Measurements from ENCODE around the gene OR2A25. TPM values are rescaled to one million over a fixed set of nuclear protein-coding genes. Genes with fewer than 3 reads are reported as not detected.

Gene OR2A25
- total RNA-seq, 8 experiments from 2014 or later, result 0.62 TPM; not detected in 7

DNA sequence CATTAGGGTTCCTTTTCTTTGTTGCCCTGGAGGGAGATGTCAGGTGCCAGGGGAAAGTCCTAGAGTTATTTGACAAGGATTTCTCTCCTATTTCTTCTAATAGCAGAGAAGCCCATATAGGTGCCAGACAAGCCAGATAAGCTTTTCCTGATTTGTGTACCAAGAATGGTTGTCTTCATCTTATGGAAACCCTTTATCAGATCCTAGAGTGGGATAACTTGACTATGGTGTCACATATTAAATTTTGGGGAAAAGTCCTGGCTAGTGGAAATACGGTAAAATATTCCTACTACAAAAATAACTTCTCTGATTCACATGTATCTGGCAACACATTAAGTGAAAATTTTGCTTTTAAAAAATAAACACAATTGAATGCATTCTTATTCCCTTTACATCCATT lies 17.6 kb downstream of the OR2A25 start:
- 0 to 90% (median 75%) methylated on average over 1 of the region's 1 CpG; no CpG with 5 or more reads in 2 of the 10 experiments for WGBS, 10 experiments
- Histone ChIP-seq H3K27ac (no peak overlapping the region), H3K4me1 (replicated peaks in 1 of 2) (no peaks in the 10 kb centered on the region), H3K4me3 (no peak overlapping the region)
- in situ Hi-C loops (cut with MboI; ENCODE audit: low pct_unique_long_range_greater_than_20kb in 2 of 9, low sequenced_read_pairs in 9 of 9, unreplicated experiment in 9 of 9), result no loop called here
- ATAC-seq (replicated peaks in 6 of 8), result no peak

DNA sequence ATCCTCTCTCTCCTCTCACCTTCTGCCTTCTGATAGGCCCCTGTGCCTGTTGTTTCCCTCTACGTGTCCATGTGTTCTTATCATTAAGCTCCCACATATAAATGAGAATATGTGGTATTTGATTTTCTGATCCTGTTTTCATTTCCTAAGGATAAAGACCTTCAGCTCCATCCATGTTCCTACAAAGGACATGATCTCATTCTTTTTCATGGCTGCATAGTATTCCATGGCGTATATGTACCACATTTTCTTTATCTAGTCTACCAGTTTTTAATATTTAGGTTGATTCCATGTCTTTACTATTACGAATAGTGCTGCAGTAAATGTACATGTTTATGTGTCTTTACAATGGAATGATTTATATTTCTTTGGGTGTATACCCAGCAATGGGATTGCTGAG lies 21.1 kb downstream of the OR2A25 start:
- no peak overlapping the region for H3K4me3 ChIP-seq
- H3K27ac ChIP-seq, result no peak overlapping the region
- in situ Hi-C loops (cut with MboI; ENCODE audit: low pct_unique_long_range_greater_than_20kb in 2 of 9, low sequenced_read_pairs in 9 of 9, unreplicated experiment in 9 of 9), result no loop called here
- H3K4me1 ChIP-seq (replicated peaks in 1 of 2), result no peaks in the 10 kb centered on the region
- WGBS, 10 experiments, result 10 to 83% (median 53%) methylated on average over 1 to 3 of the region's 3 CpGs
- ATAC-seq (replicated peaks in 6 of 8), result no peak

DNA sequence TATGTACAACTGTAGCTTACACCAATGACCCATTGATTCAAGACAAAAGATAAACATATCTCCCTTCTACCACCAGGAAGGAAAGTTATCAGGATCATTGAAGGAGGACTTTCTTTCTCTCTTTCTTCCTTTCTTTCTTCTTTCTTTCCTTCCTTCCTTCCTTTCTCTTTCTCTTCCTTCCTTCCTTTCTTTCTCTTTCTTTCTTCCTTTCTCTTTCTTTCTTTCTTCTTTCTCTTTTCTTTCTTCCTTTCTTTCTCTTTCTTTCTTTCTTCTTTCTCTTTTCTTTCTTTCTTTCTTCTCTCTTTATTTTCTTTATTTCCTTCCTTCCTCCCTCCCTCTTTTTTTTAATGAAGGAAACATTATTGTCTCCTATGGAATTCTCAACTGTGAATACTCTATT lies 29.2 kb downstream of the OR2A25 start:
- Histone ChIP-seq H3K4me1 (replicated peaks in 1 of 2) (no peaks in the 10 kb centered on the region), H3K4me3 (no peak overlapping the region), H3K27ac (no peak overlapping the region)
- ATAC-seq (replicated peaks in 6 of 8), result no peak
- in situ Hi-C loops (cut with MboI; ENCODE audit: low pct_unique_long_range_greater_than_20kb in 2 of 9, low sequenced_read_pairs in 9 of 9, unreplicated experiment in 9 of 9), result no loop called here

DNA sequence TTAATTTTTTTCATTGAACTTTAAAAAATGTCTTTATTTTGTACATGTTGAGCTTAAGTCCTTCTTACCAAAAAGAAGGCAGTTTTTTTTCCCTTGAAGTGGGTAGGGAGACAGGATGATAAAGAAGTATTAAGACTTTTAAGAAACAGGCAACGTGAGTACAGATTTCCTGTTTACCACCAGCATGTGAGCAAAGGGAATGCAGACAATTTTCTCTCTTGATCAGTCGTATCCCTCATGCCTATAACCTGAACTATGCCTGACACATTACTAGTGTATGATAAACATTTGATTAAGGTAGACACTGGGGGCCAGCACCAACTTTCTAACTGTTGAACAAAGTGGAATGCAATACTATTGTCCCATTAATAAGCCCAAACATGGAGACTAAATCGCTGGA lies 31.0 kb downstream of the OR2A25 start:
- WGBS, 10 experiments, result 5 to 95% (median 60%) methylated on average over 1 to 3 of the region's 3 CpGs; no CpG with 5 or more reads in 1 of the 10 experiments
- ATAC-seq (replicated peaks in 6 of 8), result no peak
- Histone ChIP-seq H3K4me3 (no peak overlapping the region), H3K4me1 (replicated peaks in 1 of 2) (no peaks in the 10 kb centered on the region), H3K27ac (no peak overlapping the region)
- in situ Hi-C loops (cut with MboI; ENCODE audit: low pct_unique_long_range_greater_than_20kb in 2 of 9, low sequenced_read_pairs in 9 of 9, unreplicated experiment in 9 of 9), result no loop called here

DNA sequence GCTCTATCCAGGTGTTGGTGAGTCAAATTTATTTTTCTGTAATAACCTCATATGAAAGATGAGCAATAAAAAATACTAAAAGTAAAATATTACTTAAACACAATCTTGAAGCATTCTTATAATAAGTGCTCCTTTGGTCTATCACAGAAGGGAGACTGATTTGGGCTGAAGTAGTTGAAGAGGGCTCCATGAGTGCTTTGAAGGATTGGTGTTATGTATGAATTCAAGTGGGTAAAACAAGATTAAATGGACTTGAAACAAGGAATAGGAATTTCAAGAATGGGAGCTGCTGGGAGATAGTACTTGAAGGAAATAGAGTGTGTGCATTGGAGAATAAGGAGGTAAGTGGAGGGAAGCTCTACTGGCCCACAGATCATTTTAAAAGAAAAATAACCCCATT lies 32.4 kb downstream of the OR2A25 start:
- ATAC-seq (replicated peaks in 6 of 8), result no peak
- Histone ChIP-seq H3K27ac (no peak overlapping the region), H3K4me3 (no peak overlapping the region), H3K4me1 (replicated peaks in 1 of 2) (no peaks in the 10 kb centered on the region)
- in situ Hi-C loops (cut with MboI; ENCODE audit: low pct_unique_long_range_greater_than_20kb in 2 of 9, low sequenced_read_pairs in 9 of 9, unreplicated experiment in 9 of 9), result no loop called here

DNA sequence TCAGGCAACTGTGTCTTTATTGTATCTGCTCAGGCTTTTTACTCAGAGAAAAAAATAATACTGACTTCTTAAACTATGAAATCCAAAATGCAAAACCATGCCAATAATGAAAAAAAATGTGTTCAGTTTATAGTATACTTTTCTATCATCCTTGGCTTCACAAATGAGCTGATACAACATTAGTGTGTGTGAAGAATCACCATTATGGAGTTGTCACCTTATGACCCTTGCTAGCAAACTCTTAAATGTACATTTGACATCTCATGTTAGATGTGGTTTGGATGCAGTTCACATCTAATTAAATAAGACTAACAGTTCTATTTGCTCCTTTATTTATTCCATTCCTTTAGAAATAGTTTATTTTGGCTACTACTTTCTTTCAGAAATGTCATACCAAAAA lies 35.6 kb downstream of the OR2A25 start:
- in situ Hi-C loops (cut with MboI; ENCODE audit: low pct_unique_long_range_greater_than_20kb in 2 of 9, low sequenced_read_pairs in 9 of 9, unreplicated experiment in 9 of 9), result no loop called here
- Histone ChIP-seq H3K27ac (no peak overlapping the region), H3K4me1 (replicated peaks in 1 of 2) (no peaks in the 10 kb centered on the region), H3K4me3 (no peak overlapping the region)
- no peak for ATAC-seq (replicated peaks in 6 of 8)

DNA sequence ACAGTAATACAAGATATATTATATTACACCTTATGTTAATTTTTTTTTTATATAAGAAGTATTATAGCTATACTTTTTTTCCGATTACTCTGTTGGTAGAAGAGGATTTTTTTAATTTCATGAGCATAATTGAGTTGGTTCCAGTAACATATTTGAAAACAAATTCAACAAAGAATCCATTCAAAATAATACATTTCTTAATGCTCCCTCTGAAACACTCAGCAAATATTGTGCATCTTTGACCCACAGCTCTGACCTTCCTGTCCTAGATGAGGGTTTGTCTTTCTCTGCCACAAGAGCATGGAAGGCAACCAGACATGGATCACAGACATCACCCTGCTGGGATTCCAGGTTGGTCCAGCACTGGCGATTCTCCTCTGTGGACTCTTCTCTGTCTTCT lies 39.7 kb downstream of the OR2A25 start, which contains the start of gene OR2A2:
OR2A2 (plus strand) TSS at position 301 of the 400 bp plus-strand sequence; CDS start at position 301, 0 bp downstream.
- no peaks in the 10 kb centered on the region for H3K4me1 ChIP-seq (replicated peaks in 1 of 2)
- no peak within 1 kb of the TSS for H3K4me3 ChIP-seq
- in situ Hi-C loops (cut with MboI; ENCODE audit: low pct_unique_long_range_greater_than_20kb in 2 of 9, low sequenced_read_pairs in 9 of 9, unreplicated experiment in 9 of 9), result no loop called here
- ATAC-seq (replicated peaks in 6 of 8), result no peak
- 0 to 100% (median 83%) methylated on average over 1 to 2 of the region's 2 CpGs; no CpG with 5 or more reads in 2 of the 10 experiments for WGBS, 10 experiments
- H3K27ac ChIP-seq, result no peak within 1 kb of the TSS

DNA sequence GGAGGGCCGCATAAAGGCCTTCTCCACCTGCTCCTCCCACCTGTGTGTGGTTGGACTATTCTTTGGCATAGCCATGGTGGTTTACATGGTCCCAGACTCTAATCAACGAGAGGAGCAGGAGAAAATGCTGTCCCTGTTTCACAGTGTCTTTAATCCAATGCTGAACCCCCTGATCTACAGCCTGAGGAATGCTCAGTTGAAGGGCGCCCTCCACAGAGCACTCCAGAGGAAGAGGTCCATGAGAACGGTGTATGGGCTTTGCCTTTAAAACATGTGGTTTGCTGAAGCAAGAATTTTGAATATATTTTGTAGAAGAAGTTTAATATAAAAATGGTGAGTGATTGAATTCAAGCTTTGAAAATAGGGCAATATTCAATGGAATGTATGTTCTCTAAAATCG lies 40.7 kb downstream of the OR2A25 start:
- H3K27ac ChIP-seq, result no peak overlapping the region
- H3K4me3 ChIP-seq, result no peak overlapping the region
- H3K4me1 ChIP-seq (replicated peaks in 1 of 2), result no peaks in the 10 kb centered on the region
- WGBS, 10 experiments, result 0 to 93% (median 70%) methylated on average over 1 to 5 of the region's 5 CpGs
- in situ Hi-C loops (cut with MboI; ENCODE audit: low pct_unique_long_range_greater_than_20kb in 2 of 9, low sequenced_read_pairs in 9 of 9, unreplicated experiment in 9 of 9), result no loop called here
- ATAC-seq (replicated peaks in 6 of 8), result no peak

DNA sequence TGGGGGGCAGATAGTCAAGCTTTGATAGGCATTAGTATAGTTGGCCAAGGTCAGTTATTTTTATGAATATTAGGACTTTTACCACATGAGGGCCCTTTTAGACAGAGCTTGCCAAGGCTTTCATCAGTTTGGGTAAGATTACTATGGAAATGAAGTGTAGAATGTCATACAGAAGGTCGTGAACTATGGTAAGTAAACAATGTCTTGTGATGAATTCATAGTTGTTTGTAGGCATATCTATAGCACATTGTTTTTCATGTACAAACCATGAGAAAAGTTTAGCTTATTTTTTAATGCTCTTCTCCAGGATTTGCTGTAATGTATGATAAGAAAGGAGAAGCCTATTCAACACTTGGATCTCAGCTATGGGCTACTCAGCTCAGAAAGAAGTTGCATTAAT lies 44.0 kb downstream of the OR2A25 start:
- Histone ChIP-seq H3K27ac (no peak overlapping the region), H3K4me1 (replicated peaks in 1 of 2) (no peaks in the 10 kb centered on the region), H3K4me3 (no peak overlapping the region)
- 0 to 83% (median 40%) methylated on average over 1 of the region's 1 CpG; no CpG with 5 or more reads in 3 of the 10 experiments for WGBS, 10 experiments
- ATAC-seq (replicated peaks in 6 of 8), result no peak
- in situ Hi-C loops (cut with MboI; ENCODE audit: low pct_unique_long_range_greater_than_20kb in 2 of 9, low sequenced_read_pairs in 9 of 9, unreplicated experiment in 9 of 9), result no loop called here

DNA sequence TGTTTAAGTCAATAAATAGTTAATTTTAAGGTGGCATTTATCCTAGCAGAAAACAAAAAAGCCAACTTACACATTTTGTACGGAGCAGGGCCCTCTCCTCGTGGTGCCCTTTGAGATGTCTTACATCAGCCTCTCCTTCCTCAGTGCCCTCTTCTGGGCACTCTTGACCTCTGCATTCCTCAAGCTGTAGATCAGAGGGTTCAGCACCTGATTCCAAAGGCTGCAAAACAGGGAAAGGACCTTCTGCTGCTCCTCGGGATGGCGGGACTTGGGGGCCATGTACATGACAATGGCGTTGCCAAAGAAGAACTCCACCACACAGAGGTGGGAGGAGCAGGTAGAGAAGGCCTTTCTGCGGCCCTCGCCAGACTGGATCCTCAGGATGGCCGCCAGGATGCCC lies 48.7 kb downstream of the OR2A25 start:
- Histone ChIP-seq H3K4me1 (replicated peaks in 1 of 2) (no peaks in the 10 kb centered on the region), H3K4me3 (no peak overlapping the region), H3K27ac (no peak overlapping the region)
- 22 to 83% (median 70%) methylated on average over 1 to 8 of the region's 8 CpGs; no CpG with 5 or more reads in 1 of the 10 experiments for WGBS, 10 experiments
- no peak for ATAC-seq (replicated peaks in 6 of 8)
- in situ Hi-C loops (cut with MboI; ENCODE audit: low pct_unique_long_range_greater_than_20kb in 2 of 9, low sequenced_read_pairs in 9 of 9, unreplicated experiment in 9 of 9), result no loop called here

DNA sequence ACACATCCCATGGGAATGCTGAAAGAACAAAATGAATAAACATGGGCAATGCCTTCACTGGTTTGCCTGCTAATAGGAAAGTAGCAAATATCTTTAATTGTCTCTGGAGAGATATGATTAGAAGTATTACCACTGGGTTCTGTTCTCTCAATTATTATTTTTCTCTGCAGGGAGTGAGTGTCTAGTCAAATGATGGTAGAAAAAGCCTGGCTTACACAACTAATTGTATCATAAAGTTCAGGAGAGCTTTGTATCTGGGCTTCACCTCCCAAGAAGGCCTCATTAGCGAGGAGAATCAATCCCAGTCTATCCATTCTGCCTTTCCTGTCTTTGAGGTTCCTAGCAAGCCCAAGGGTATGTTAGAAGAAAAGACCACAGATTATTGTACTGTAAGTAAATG lies 53.3 kb downstream of the OR2A25 start, which contains the start of gene OR2A14:
OR2A14 (plus strand) TSS at position 301 of the 400 bp plus-strand sequence. CDS start 5,937 bp downstream, outside the sequence.
- in situ Hi-C loops (cut with MboI; ENCODE audit: low pct_unique_long_range_greater_than_20kb in 2 of 9, low sequenced_read_pairs in 9 of 9, unreplicated experiment in 9 of 9), result no loop called here
- 0 to 100% (median 50%) methylated on average over 1 of the region's 1 CpG; no CpG with 5 or more reads in 2 of the 10 experiments for WGBS, 10 experiments
- ATAC-seq (replicated peaks in 6 of 8), result no peak

More for the DNA sequence above, 53.3 kb downstream of the OR2A25 start, which contains the start of gene OR2A14:
- no peaks in the 10 kb centered on the region for H3K4me1 ChIP-seq (replicated peaks in 1 of 2)
- no peak within 1 kb of the TSS for H3K27ac ChIP-seq
- no peak within 1 kb of the TSS for H3K4me3 ChIP-seq

Other genes with a start within 250 kb of the OR2A25 start
- gene TCAF1, start 167.6 kb upstream of the OR2A25 start, total RNA-seq, result 100 to 1,000 TPM in 2 of 8 experiments, 10 to 100 TPM in 6; 18.3 to 123 (median 83.9) TPM
- under 1 TPM in 4 of 8 experiments, not detected in 4; 0.17 to 0.52 (median 0.35) TPM for gene OR2F2, start 134.6 kb upstream of the OR2A25 start, total RNA-seq
- gene OR2F1, start 115.0 kb upstream of the OR2A25 start, total RNA-seq, result under 1 TPM in 5 of 8 experiments, not detected in 3; 0.05 to 0.76 (median 0.22) TPM
- gene OR6B1, start 69.5 kb upstream of the OR2A25 start, total RNA-seq, result under 1 TPM in 5 of 8 experiments, not detected in 3; 0.08 to 0.38 (median 0.10) TPM
- gene OR2A5, start 20.9 kb upstream of the OR2A25 start, total RNA-seq, result under 1 TPM in 5 of 8 experiments, not detected in 3; 0.09 to 0.57 (median 0.14) TPM
- gene OR2A12, start 16.5 kb downstream of the OR2A25 start, total RNA-seq, result under 1 TPM in 3 of 8 experiments, not detected in 5; 0.04 to 0.19 (median 0.09) TPM
- gene OR2A2, start 39.8 kb downstream of the OR2A25 start, total RNA-seq, result not detected
- under 1 TPM in 1 of 8 experiments, not detected in 7; 0.08 TPM for gene OR2A14, start 53.4 kb downstream of the OR2A25 start, total RNA-seq
- gene CTAGE4, start 113.7 kb downstream of the OR2A25 start, total RNA-seq, result 1 to 10 TPM in 1 of 8 experiments, under 1 TPM in 4, not detected in 3; 0.18 to 1.2 (median 0.25) TPM
- 1 to 10 TPM in 1 of 8 experiments, under 1 TPM in 3, not detected in 4; 0.18 to 1.2 (median 0.26) TPM for gene ARHGEF35, start 126.0 kb downstream of the OR2A25 start, total RNA-seq
- under 1 TPM in 4 of 8 experiments, not detected in 4; 0.10 to 0.52 (median 0.27) TPM for gene OR2A42, start 169.8 kb downstream of the OR2A25 start, total RNA-seq
- 1 to 10 TPM in 1 of 8 experiments, under 1 TPM in 5, not detected in 2; 0.11 to 2.3 (median 0.38) TPM for gene OR2A7, start 195.0 kb downstream of the OR2A25 start, total RNA-seq
- gene CTAGE8, start 199.5 kb downstream of the OR2A25 start, total RNA-seq, result under 1 TPM in 3 of 8 experiments, not detected in 5; 0.29 to 0.38 (median 0.36) TPM
- under 1 TPM in 7 of 8 experiments, not detected in 1; under 0.01 to 0.62 (median 0.17) TPM for gene OR2A1, start 242.6 kb downstream of the OR2A25 start, total RNA-seq

Measured in motor neuron (in vitro differentiated cells).